ENCODE data around the gene ZSCAN22. TPM values are rescaled to one million over a fixed set of nuclear protein-coding genes. Genes with fewer than 3 reads are reported as not detected.

ZSCAN22 gene
- total and polyA plus RNA-seq, 2 of the 13 experiments (the other 11 are each of a cell fraction or from before 2014, with no cell fraction given): 2.5 to 3.5 TPM

GRCh38 chr19:58385891-58386575 lies 59.2 kb downstream of the ZSCAN22 start (continued):
- TF ChIP-seq FOXP1 (IDR thresholded peaks at IDR 0.05) (no peak), FOXP1 (CRISPR knock-in tag; IDR thresholded peaks at IDR 0.05) (no peak), ZNF44 (CRISPR knock-in tag; IDR thresholded peaks at IDR 0.05) (no peak), ZNF558 (CRISPR knock-in tag; IDR thresholded peaks at IDR 0.05; ENCODE audit: borderline replicate concordance) (no peak; the same call in 1 of the 2 replicates), MYC (CRISPR knock-in tag; IDR thresholded peaks at IDR 0.05; ENCODE audit: borderline replicate concordance) (no peak), ZNF33B (CRISPR knock-in tag; IDR thresholded peaks at IDR 0.05) (no peak), SIN3A (IDR thresholded peaks at IDR 0.05; ENCODE audit: borderline replicate concordance, low read depth, low read length) (no peak), SMC3 (IDR thresholded peaks at IDR 0.05; ENCODE audit: low read length) (no peak), BATF2 (CRISPR knock-in tag; IDR thresholded peaks at IDR 0.05) (no peak), EEA1 (CRISPR knock-in tag; IDR thresholded peaks at IDR 0.05; ENCODE audit: borderline replicate concordance) (no peak), BORCS8-MEF2B (CRISPR knock-in tag; IDR thresholded peaks at IDR 0.05) (no peak), ATRX (CRISPR knock-in tag; IDR thresholded peaks at IDR 0.05; ENCODE audit: borderline replicate concordance) (no peak), STAT5B (CRISPR knock-in tag; IDR thresholded peaks at IDR 0.05) (no peak), MTA1 (CRISPR knock-in tag; IDR thresholded peaks at IDR 0.05; ENCODE audit: borderline replicate concordance) (peak; percentile 80; the same call in 1 of the 2 replicates), U2AF2 (IDR thresholded peaks at IDR 0.05; ENCODE audit: low read depth, low read length) (no peak), KAT8 (CRISPR knock-in tag; IDR thresholded peaks at IDR 0.05) (no peak), ZMAT3 (CRISPR knock-in tag; conservative IDR thresholded peaks at IDR 0.05) (no peak), ZFP36L1 (CRISPR knock-in tag; IDR thresholded peaks at IDR 0.05) (no peak), ATF1 (CRISPR knock-in tag; IDR thresholded peaks at IDR 0.05) (no peak), ZNF552 (CRISPR knock-in tag; IDR thresholded peaks at IDR 0.05; ENCODE audit: borderline replicate concordance) (no peak)
- TF ChIP-seq, protein P1, sequence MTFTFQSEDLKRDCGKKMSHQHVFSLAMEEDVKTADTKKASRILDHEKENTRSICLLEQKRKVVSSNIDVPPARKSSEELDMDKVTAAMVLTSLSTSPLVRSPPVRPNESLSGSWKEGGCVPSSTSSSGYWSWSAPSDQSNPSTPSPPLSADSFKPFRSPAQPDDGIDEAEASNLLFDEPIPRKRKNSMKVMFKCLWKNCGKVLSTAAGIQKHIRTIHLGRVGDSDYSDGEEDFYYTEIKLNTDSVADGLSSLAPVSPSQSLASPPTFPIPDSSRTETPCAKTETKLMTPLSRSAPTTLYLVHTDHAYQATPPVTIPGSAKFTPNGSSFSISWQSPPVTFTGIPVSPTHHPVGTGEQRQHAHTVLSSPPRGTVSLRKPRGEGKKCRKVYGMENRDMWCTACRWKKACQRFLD (CRISPR knock-in tag; IDR thresholded peaks at IDR 0.05; ENCODE audit: borderline replicate concordance): 0 out of 2 replicates have a peak, but pooled peaks have one; percentile 28
- TF ChIP-seq, protein P2, sequence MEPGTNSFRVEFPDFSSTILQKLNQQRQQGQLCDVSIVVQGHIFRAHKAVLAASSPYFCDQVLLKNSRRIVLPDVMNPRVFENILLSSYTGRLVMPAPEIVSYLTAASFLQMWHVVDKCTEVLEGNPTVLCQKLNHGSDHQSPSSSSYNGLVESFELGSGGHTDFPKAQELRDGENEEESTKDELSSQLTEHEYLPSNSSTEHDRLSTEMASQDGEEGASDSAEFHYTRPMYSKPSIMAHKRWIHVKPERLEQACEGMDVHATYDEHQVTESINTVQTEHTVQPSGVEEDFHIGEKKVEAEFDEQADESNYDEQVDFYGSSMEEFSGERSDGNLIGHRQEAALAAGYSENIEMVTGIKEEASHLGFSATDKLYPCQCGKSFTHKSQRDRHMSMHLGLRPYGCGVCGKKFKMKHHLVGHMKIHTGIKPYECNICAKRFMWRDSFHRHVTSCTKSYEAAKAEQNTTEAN (CRISPR knock-in tag; conservative IDR thresholded peaks at IDR 0.05): no peak
- TF ChIP-seq, protein P3, sequence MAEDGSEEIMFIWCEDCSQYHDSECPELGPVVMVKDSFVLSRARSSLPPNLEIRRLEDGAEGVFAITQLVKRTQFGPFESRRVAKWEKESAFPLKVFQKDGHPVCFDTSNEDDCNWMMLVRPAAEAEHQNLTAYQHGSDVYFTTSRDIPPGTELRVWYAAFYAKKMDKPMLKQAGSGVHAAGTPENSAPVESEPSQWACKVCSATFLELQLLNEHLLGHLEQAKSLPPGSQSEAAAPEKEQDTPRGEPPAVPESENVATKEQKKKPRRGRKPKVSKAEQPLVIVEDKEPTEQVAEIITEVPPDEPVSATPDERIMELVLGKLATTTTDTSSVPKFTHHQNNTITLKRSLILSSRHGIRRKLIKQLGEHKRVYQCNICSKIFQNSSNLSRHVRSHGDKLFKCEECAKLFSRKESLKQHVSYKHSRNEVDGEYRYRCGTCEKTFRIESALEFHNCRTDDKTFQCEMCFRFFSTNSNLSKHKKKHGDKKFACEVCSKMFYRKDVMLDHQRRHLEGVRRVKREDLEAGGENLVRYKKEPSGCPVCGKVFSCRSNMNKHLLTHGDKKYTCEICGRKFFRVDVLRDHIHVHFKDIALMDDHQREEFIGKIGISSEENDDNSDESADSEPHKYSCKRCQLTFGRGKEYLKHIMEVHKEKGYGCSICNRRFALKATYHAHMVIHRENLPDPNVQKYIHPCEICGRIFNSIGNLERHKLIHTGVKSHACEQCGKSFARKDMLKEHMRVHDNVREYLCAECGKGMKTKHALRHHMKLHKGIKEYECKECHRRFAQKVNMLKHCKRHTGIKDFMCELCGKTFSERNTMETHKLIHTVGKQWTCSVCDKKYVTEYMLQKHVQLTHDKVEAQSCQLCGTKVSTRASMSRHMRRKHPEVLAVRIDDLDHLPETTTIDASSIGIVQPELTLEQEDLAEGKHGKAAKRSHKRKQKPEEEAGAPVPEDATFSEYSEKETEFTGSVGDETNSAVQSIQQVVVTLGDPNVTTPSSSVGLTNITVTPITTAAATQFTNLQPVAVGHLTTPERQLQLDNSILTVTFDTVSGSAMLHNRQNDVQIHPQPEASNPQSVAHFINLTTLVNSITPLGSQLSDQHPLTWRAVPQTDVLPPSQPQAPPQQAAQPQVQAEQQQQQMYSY (CRISPR knock-in tag; IDR thresholded peaks at IDR 0.05): no peak
